GM21786 (cell line): ENCODE results near the gene STK32C.

ENCODE experiments used
- ATAC-seq: cut with Tn5 transposase; IDR thresholded peaks from one replicate; pipeline ENCODE4 v1.9.1; 2021; ENCODE audit not compliant: unreplicated experiment

Gene STK32C

DNA sequence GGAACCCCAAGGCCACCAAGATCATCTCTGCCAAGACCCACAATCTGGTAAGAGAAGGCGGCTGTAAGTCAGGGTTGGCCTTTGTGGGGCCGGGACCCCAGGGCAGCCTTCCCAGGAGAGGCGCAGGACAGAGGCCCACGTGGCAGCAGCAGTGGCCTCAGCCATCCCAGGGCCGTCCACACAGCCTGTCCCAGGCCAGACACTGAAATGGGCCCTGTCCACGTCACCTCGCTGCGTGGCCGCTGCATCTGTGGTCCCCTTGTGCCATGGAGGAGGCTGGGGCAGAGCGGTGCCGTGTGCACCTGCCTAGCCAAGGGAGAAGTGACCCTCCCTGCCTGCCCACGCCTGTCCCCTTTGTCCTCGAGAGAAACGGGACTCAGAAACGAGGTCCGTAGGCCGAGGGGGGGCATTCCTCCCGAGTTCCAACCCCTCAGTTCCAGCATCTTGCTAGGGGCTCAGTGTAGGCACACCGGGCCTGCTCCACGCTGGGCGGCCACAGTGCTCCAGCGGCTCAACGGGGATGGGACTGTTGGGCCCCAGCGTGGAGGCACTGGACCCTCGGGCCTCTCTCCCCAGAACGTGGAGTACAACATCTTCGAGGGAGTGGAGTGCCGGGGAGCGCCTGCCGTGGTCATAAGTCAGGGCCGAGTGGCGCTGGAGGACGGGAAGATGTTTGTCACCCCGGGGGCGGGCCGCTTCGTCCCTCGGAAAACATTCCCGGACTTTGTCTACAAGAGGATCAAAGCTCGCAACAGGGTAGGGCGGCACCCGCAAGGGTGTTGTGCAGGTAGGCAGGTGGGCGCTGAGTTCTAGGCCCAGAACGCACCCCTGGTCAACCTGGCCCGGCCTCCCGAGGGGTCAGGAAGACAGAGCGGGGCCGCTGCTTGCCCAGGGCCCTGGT lies 105.4 kb downstream of the STK32C start:
- no peak for ATAC-seq

DNA sequence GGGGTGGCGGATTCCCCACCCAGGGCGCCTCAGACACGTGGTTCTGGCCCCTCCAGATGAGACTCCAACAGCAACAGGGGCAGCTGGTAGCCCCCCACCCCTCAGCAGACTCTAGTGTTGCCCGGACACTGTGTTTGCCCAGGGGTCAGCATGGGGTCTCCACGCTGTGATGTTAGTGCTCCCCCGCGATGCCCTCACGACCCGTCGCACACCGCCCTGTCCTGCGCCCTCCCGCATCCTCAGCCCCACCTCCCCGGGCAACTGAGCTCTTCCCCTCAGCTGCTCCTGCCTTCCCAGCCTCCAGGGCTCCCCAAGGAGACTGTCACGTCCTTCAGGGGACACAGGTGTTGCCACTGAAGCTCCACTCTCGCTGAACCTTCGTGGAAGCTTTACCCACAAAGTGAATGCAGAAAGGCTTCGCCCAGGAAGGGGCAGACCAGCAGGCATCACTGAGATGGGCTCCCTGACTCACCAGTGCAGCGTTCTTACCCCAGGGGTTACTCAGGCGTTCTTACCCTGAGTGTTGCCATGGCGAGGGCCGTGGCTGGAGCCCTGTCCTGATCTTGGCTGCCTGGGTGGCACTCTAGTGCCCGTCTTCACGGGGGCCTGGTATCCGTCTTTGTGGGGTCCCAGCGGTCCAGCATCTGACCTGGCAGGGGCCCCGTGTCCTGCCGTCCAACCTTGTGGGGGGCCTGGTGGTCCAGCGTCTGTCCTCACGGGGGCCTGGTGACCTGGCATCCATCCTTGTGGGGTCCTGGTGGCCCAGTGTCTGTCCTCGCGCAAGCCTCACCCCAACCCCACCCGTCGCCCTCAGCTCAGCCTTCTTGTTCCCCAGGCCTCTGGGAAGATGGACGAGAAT lies 106.4 kb downstream of the STK32C start:
- no peak for ATAC-seq

DNA sequence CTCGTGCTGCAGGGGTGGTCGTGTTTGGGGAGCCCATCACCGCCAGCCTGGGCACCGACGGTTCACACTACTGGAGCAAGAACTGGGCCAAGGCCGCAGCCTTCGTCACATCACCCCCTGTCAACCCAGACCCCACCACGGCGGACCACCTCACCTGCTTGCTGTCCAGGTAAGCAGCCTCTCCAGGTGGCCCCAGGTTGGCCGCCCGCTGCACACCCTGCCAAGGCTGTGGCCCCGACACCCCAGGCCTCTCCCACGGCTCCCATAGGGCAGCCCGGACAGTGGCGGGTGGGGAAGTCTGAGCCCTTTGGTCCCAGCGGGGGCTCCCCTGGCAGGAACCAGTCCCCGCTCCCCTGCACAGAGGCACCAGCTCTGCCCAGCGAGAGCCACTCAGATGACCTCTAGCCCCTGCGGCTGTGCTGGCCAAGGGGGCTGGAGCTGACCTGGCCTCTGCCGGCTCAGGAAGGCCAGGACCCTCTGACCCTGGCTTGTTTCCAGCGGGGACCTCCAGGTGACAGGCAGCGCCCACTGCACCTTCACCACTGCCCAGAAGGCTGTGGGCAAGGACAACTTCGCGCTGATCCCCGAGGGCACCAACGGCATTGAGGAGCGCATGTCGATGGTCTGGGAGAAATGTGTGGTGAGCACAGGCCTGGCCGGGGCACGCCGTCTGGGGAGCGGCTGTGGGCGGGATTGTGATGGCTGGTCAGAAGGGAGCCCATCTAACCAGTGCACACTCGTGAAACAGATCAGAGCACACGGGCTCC lies 107.2 kb downstream of the STK32C start:
- ATAC-seq = no peak

DNA sequence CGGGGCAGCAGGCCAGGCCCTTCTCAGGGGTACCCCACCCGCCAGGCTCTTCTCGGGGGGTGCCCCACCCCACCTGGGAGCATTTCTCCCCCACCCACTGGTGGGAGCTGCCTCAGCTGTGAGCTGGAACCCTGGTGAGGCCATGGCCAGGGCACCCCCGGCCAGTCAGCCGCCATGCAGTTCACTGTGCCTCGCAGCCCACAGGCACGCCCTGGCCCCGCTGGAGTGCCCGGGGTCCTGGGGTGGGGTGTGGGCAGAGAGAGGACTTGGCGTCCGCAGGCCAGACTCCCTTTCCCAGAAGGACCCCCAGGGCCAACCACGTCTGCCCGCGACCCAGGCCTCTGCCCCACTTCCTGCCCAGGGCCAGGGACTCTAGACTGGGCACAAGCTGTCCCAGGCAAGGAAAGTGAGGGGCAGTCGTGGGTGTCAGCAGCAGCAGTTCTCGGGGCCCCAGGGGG lies 107.9 kb downstream of the STK32C start:
- no peak for ATAC-seq

DNA sequence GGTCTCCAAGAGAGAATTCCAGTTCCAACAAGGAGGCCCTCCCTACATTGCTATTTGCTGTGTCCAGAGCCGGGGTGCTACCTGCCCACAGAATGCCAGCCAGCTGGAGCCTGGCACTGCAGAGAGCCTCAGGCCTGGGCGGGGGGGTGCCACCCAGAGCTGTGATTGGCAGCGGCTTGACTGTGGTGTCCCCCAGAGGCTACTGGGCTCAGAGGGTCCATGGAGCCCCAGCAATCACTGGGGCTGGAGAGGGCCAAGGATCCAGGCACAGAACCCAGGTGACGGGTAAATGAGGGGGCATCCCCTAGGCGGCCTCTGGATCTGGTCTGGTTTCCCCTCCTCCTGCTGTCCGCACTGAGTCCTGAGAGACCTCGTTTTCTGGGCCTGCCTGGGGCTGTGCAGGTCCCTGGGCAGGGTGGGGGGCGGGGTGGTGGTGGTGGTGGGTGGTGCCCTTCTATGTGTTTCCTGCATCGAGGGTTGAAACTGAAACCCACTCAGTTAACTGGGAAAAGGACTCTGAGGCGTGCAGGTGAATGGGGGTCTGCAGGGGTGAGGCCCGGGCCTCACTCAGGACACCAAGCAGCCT lies 108.4 kb downstream of the STK32C start:
- no peak for ATAC-seq

DNA sequence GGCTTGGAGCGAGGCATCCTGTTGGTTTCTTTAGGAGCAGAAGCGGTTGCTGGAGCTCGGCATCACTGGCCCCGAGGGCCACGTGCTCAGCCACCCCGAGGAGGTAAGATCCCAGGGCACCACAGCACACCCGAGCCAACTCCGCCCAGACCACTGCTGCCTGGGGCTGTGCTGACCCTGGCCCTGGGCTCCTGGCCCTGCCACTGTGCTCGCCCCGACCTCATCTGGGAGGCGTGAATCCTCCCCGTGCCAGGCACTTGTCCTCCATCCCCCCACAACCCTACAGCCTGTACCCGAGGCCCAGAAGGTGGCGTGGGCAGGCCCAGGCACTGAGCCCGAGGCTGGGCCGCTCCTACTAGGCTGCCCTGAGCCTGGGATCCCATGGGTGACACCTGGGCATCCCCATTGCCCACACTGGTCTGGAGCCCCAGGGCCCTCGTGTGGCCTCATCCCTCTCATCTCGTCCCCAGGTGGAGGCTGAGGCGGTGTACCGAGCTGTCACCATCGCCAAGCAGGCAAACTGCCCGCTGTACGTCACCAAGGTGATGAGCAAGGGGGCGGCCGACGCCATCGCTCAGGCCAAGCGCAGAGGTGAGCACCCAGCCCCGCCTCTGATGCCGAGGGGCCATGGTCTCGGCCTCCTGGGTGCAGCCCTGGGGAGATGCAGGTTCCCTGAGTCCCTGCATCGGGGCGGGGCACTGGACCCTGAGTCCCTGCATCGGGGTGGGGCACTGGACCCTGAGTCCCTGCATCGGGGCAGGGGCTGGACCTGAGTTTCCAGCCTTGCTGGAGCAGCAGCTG lies 109.2 kb downstream of the STK32C start:
- no peak for ATAC-seq

DNA sequence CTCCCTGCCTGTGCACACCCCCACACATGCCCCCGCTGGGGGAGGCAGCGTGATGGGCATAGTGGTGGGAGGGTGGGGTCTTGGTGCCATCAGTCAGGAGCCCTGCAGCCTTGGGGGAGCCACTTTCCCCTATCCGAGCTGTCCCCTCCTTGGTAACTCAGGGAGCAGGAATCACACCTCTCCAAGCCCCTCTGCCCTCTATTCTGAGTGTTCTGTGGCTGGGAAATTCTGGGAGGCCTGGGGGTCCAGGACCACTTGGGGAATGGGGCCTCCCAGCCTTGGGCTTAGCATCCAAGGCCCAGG lies 109.7 kb downstream of the STK32C start:
- ATAC-seq = no peak

DNA sequence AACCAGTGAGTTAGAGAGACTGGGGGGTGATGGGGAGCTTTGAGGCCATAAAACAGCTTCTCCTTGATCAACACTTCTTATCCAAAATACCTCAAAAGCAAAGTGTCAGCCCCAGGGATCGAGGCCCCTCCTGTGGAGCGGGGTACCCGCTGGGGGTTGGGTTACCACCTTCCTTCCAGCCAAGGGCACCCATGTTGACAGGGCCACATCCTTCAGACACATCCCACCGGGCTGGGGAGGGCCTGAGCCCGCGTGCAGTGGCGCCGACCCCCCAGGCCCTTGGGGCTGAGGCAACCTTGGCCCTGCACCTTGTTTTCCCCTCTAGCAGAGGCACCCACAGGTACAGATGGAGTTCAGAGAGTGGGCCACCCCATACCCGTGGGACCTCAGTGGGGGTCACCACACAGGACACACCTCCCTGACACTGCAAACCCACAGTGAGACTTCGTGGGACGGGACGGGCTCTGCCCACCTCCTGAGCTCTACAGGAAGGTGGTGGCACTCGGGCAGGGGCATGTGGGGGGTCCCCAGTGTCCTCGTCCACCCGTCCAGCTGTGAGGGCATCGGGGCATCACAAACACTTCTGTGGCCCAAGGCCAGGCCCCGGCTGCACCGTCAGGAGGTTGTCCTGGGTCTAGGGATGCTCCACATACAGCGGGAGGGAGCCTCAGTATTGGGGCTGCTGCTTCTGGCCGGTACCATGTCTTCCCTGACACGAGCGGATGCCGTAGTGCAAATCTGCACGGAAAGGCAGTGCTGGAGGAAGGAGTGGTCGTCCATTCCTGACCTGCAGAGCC lies 110.3 kb downstream of the STK32C start:
- ATAC-seq = no peak

DNA sequence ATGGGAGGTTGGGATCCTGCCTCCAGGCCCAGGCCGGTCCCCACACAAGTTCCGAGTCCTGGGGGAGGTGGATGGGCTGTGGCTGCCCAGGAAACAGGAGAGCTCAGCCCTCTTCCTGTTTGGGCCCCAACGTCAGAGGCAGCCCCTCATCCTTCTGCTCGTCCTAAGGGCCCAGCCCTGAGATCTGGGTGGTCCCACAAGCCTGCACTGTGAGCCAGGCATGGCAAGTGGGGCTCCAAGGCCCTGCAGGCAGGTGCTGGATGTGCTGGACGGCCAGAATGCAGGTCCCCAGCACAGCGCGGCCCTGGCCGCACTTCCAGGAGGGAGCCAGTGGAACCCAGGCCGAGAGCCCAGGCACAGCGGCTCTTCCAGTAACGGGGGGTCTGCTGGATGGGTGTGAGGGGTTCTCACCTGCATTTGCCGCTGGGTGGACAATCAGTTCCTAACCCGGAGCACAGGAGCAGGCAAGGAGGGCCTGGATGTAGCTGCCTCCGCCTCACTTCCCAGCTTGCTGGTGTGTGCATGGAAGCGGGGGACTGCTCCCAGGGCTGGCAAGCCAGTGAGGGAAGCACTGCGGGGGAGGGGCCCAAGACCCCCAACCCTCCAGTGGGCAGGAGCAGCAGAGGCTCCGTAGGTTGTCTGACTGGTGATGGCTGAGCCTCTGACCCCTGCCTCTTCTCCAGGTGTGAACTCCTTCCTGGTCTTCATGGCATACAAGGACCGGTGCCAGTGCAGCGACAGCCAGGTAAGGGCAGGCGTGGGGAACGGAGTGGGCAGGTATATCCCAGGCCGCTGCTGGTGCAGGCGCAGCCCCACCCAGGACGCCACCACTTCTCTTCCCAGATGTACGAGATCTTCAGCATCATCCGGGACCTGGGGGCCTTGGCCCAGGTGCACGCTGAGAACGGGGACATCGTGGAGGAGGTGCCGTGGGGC lies 111.3 kb downstream of the STK32C start:
- no peak for ATAC-seq

DNA sequence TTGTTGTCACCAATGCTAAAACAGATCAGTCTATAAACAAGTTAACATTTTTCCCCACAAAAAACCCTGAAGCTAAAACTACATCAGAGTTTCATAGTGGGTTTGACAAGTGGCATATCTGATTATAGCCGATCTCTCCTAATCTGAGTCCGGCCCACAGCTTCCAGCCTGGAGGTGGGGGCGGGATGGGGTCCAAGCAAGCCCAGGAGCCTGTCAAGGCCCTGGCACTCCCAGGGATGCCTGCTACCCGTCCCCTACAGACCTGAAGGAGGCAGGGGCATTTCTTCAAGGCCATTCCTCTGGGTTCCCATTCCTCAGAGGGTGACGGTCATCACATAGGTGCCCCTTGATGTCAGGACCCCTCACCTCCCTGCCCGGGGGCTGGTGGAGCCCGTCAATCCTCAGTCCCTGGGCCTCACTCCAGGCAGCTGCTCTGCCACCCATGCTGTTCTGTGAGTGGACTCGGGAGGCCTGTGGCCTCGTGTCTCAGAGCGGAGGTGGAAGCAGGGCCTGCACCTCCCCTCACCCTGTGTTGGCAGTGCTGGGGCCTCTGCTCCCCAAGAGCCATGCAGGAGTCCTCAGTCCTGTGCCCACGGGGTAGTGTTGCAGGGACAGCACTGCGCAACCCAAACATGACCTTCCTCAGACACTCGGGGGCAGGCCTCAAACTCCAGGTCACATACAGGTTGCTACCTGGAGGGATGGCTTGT lies 112.2 kb downstream of the STK32C start:
- no peak for ATAC-seq

DNA sequence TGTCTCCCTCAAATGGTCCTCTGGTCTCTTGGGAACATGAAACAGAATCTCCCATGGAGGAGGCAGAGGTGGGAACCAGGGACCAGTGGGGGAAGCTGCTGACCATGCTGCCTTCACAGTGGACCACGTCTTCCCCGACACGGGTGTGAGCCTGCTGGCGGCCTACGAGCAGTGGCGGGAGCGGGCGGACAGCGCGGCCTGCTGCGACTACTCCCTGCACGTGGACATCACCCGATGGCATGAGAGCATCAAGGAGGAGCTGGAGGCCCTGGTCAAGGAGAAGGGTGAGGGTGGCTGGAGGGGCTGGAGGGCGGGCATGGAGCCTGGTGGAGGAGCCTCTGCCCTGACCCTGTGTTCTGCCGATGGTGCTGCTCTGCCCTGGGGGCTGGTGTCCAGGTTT lies 113.0 kb downstream of the STK32C start:
- ATAC-seq = no peak

DNA sequence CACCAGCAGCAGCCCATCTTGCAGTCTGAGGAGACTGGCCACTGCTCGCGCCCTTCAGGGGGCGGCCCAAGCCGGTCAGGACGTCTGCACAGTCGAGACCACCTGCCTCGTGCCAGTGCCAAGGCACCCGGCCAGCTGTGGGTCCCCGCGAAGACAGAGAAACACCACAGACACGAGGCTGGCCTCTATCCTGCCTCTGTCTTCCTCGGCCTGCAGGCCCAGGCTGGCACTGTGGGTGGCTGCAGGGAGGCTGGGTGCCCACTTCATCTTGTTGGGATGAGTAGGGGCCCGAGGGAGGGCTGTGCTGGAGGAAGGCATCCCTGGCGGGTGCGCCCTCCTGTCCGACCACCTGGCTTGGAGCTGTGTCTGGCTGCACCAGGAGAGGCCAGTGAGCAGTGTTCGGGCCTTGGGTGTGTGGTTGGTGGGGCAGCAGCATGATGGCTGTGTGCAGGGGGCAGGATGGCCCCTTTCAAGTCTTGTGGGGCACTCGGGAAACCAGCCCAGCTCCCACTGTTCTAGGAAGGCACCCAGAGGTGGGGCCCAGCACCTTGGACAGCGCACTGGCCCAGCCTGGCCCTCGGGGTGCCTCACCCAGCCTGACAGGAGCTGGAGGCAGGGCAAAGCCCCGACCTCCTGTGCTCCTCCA lies 113.7 kb downstream of the STK32C start:
- no peak for ATAC-seq

DNA sequence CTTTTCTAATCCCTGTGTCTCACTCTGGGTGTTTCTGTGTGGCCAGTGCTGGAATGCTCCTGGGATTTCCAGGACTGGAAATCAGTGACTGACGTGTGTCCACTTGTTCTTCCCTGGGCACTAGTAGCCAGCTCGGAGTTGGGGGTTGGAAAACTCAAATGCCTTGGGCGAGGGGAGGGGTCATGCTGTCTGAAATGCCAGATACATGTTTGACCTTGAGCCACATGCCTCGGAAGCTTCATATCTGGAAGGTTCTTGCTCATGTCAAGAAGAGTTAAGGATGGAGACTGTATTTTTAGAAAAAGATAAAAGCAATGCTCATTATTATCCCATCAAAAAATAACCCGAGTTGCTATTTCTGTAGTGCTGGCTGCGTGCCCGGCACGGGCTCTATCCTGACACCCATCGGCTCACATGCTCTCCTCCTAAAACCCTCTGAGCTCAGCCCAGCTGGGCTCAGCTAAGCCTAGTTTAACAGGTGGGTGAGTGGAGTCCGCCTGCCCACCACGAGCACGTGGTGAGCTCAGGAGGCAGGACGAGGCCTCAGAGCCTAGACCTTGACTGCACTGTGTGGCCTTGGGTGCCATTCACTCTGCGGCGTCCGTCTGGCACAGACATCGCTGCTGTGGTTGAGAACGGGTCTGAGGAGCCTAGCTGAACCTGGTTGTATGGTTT lies 114.6 kb downstream of the STK32C start:
- no peak for ATAC-seq

DNA sequence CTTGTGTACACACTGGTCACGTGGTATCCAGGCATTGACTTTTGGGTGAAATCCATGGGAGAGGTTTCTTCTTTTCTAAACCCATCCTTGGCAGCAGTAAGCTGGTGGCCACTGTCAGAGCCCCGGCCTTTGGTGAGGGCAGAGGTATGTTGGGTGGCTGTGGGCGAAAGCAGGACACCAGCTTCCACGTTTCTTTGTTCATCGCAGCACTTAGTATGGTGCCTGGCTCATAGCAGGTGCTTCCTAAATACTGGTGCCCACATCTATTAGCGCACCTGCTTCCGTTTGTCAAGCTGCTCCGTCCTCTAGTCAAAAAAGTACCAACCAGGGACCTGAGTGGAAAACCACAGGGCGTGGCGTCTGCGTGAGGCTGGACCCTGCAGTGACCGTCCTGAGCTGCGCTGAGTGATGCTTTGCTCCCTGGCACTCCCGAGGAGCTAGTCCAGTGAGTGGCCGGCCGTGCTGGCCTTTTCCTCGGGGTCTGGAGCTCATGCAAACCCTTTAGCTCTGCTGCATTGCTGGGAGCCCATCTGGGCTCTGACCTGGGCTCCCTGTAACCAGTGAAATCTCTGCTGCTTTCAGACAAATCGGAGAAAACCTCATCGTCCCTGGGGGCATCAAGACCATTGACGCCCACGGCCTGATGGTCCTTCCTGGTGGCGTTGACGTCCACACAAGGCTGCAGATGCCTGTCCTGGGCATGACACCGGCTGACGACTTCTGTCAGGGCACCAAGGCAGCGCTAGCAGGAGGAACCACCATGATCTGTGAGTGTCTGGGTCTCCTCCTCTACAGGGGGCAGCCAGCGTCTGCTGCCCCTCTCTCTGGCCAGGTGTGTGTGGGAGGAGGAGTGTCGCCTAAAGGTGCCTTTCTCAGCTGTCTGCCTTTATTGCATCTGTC lies 115.4 kb downstream of the STK32C start:
- ATAC-seq = no peak

DNA sequence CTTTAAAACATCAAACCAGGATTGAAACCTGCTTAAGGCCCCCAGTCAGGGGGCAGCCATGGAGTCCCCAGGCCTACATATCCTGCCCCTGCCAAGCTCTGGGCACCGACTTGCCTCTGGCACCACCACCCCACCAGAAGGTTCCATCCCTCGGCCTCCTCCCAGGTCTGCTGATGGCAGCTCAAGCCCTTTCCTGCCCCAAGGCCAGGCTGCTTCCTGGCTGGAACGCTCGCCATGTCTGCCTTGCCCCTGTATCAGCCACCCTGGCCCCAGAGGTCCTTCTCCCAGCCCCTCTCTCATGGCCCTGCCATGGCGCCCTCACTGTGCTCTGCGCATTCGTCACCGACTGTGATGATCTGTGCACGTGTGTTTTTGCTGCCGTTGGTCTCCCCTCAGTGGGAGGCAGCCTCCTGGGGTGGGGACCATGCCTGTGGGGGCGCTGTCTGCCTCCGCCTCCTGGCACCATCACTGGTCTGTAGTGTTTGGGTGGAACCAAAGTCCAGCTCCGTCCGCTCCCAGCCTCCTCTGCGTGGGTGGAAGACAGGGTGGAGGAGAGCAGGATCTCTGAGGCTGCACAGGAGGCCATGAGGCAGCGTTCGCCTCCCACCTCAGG lies 117.8 kb downstream of the STK32C start:
- no peak for ATAC-seq
